Neural progenitor cell (in vitro differentiated cells): Measurements from ENCODE around the gene MAP2K2. TPM values are rescaled to one million over a fixed set of nuclear protein-coding genes. Genes with fewer than 3 reads are reported as not detected.

Experiments
- DNase-seq: peaks from one replicate; pipeline ENCODE4 v3.0.0-alpha.2; 2016; ENCODE audit warnings: low spot score
- H2AFZ ChIP-seq: fragments of 200-600 bp; sonication (generic); replicated peaks from 2 replicates; pipeline ENCODE4 v1.6.1; 2016; ENCODE audit warnings: antibody characterized with exemption
- H3F3A ChIP-seq: fragments of 200-600 bp; sonication (generic); 2 replicates; pipeline ENCODE4 v1.6.1; 2016; ENCODE audit warnings: antibody characterized with exemption, low read depth
- H3K27ac ChIP-seq: fragments of 200-600 bp; sonication (generic); 2 replicates; pipeline ENCODE4 v1.5.1; 2016; ENCODE audit warnings: mild to moderate bottlenecking
- H3K27me3 ChIP-seq: fragments of 200-600 bp; sonication (generic); 2 replicates; pipeline ENCODE4 v1.6.1; 2016; ENCODE audit warnings: mild to moderate bottlenecking, moderate library complexity
- H3K36me3 ChIP-seq: fragments of 200-600 bp; sonication (generic); 2 replicates; pipeline ENCODE4 v1.5.1; 2016
- H3K4me1 ChIP-seq: fragments of 200-600 bp; sonication (generic); 2 replicates; pipeline ENCODE4 v1.6.1; 2016; ENCODE audit warnings: mixed run types
- H3K4me2 ChIP-seq: fragments of 200-600 bp; sonication (generic); 2 replicates; pipeline ENCODE4 v1.6.1; 2016
- H3K4me3 ChIP-seq: fragments of 200-600 bp; sonication (generic); 2 replicates; pipeline ENCODE4 v1.5.1; 2016
- H3K79me2 ChIP-seq: fragments of 200-600 bp; sonication (generic); 2 replicates; pipeline ENCODE4 v1.6.1; 2016; ENCODE audit warnings: low read depth
- H3K9ac ChIP-seq: fragments of 200-600 bp; sonication (generic); 2 replicates; pipeline ENCODE4 v1.6.1; 2016
- H3K9me3 ChIP-seq: fragments of 200-600 bp; sonication (generic); 2 replicates; pipeline ENCODE4 v1.5.1; 2016; ENCODE audit warnings: low read depth
- H4K20me1 ChIP-seq: fragments of 200-600 bp; sonication (generic); 2 replicates; pipeline ENCODE4 v1.6.1; 2016; ENCODE audit warnings: low read depth
- H3K27ac Mint-ChIP-seq: 3 replicates; pipeline ENCODE4 v1.8.0; 2021; ENCODE audit warnings: mixed read lengths
- H3K27me3 Mint-ChIP-seq: 2 replicates; pipeline ENCODE4 v1.8.0; 2022; ENCODE audit warnings: low read depth, mild to moderate bottlenecking, inconsistent platforms, moderate library complexity, mixed read lengths; ENCODE audit not compliant: insufficient read depth
- H3K36me3 Mint-ChIP-seq: 3 replicates; pipeline ENCODE4 v1.8.0; 2021; ENCODE audit warnings: mixed read lengths
- H3K4me1 Mint-ChIP-seq: 3 replicates; pipeline ENCODE4 v1.8.0; 2021; ENCODE audit warnings: mixed read lengths
- H3K4me3 Mint-ChIP-seq: 3 replicates; pipeline ENCODE4 v1.8.0; 2021; ENCODE audit warnings: mild to moderate bottlenecking, moderate library complexity, mixed read lengths
- H3K9me3 Mint-ChIP-seq: 3 replicates; pipeline ENCODE4 v1.8.0; 2020; ENCODE audit warnings: mixed read lengths
- EZH2 ChIP-seq: fragments of 200-600 bp; sonication (generic); IDR thresholded peaks from 2 replicates; pipeline ENCODE4 v1.6.1; 2017; ENCODE audit warnings: antibody characterized with exemption, mild to moderate bottlenecking, moderate library complexity
- EZH2phosphoT487 ChIP-seq: fragments of 200-600 bp; sonication (generic); IDR thresholded peaks from 2 replicates; pipeline ENCODE4 v1.6.1; 2017; ENCODE audit warnings: antibody characterized with exemption
- total RNA-seq: library from RNA; depleted of rRNA; stranded (reverse); fragments of >200 nt; gene quantifications from 2 replicates; pipeline ENCODE4 v1.2.3, GENCODE V29; 2015; ENCODE audit warnings: low replicate concordance
- TF ChIP-seq, protein P1 (sequence below): fragments of 200-600 bp; sonication (generic); IDR thresholded peaks from 2 replicates; pipeline ENCODE4 v1.5.1; 2017; ENCODE audit warnings: antibody characterized with exemption, mild to moderate bottlenecking

The MAP2K2 gene
- total RNA-seq, 1 donor from 2014 or later: 69.7 TPM

- Mint-ChIP-seq H3K27ac (no peak overlapping the region), H3K27me3 (peaks cover 3% of the 10 kb centered on the region), H3K9me3 (no peaks in the 10 kb centered on the region), H3K36me3 (peaks cover 33% of the 10 kb centered on the region), H3K4me3 (peak overlapping the region; percentile 55), H3K4me1 (no peaks in the 10 kb centered on the region)
- Histone ChIP-seq H3K27me3 (no peaks in the 10 kb centered on the region), H3K4me2 (no peak overlapping the region), H4K20me1 (peaks cover 24% of the 10 kb centered on the region), H3K79me2 (peaks cover 8% of the 10 kb centered on the region), H3K9ac (no peak overlapping the region), H2AFZ (no peak overlapping the region), H3K9me3 (no peaks in the 10 kb centered on the region), H3F3A (no peaks in the 10 kb centered on the region), H3K27ac (no peak overlapping the region), H3K36me3 (no peaks in the 10 kb centered on the region), H3K4me1 (no peaks in the 10 kb centered on the region), H3K4me3 (no peak overlapping the region)
- TF ChIP-seq EZH2phosphoT487 (no peak), EZH2 (no peak)
- TF ChIP-seq, protein P1, sequence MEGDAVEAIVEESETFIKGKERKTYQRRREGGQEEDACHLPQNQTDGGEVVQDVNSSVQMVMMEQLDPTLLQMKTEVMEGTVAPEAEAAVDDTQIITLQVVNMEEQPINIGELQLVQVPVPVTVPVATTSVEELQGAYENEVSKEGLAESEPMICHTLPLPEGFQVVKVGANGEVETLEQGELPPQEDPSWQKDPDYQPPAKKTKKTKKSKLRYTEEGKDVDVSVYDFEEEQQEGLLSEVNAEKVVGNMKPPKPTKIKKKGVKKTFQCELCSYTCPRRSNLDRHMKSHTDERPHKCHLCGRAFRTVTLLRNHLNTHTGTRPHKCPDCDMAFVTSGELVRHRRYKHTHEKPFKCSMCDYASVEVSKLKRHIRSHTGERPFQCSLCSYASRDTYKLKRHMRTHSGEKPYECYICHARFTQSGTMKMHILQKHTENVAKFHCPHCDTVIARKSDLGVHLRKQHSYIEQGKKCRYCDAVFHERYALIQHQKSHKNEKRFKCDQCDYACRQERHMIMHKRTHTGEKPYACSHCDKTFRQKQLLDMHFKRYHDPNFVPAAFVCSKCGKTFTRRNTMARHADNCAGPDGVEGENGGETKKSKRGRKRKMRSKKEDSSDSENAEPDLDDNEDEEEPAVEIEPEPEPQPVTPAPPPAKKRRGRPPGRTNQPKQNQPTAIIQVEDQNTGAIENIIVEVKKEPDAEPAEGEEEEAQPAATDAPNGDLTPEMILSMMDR: no peak
- DNase-seq: no peak
Observed at GRCh38 chr19:4113398-4114088, 10.4 kb downstream of the MAP2K2 start.

DNA sequence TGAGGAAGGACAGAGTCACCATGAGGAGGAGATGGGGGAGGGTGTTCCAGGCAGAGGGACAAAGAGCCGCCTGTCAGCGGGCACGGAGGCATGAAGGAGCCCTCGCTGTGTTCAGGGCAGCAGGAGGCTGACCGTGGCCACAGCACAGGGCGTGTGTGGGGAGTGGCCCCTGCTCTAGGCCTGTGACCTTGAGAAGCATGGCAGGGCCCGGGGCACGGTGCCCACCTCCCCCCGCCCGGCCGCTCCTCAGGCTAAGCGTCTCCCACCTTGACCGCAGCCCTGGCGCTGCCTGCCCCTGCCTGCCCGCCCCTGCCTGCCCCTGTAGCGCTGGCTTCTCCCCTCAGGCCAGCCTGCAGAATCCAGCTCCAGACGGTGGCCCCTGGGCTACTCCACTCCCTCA lies 11.6 kb downstream of the MAP2K2 start:
- no peaks in the 10 kb centered on the region for H3F3A ChIP-seq
- no peaks in the 10 kb centered on the region for H3K9me3 Mint-ChIP-seq
- no peaks in the 10 kb centered on the region for H3K36me3 ChIP-seq
- H4K20me1 ChIP-seq: peaks cover 12% of the 10 kb centered on the region
- H3K27ac Mint-ChIP-seq: no peak overlapping the region
- TF ChIP-seq EZH2phosphoT487 (no peak), EZH2 (no peak)
- TF ChIP-seq, protein P1: no peak
- no peak overlapping the region for H3K4me3 ChIP-seq
- no peaks in the 10 kb centered on the region for H3K4me1 ChIP-seq
- H3K27me3 ChIP-seq: no peaks in the 10 kb centered on the region
- H3K4me3 Mint-ChIP-seq: no peak overlapping the region
- H3K79me2 ChIP-seq: no peaks in the 10 kb centered on the region
- H3K9me3 ChIP-seq: no peaks in the 10 kb centered on the region
- peaks cover 3% of the 10 kb centered on the region for H3K27me3 Mint-ChIP-seq
- no peaks in the 10 kb centered on the region for H3K4me1 Mint-ChIP-seq
- no peak overlapping the region for H2AFZ ChIP-seq
- no peak for DNase-seq
- H3K36me3 Mint-ChIP-seq: peaks cover 34% of the 10 kb centered on the region
- no peak overlapping the region for H3K27ac ChIP-seq
- H3K9ac ChIP-seq: no peak overlapping the region
- H3K4me2 ChIP-seq: no peak overlapping the region

DNA sequence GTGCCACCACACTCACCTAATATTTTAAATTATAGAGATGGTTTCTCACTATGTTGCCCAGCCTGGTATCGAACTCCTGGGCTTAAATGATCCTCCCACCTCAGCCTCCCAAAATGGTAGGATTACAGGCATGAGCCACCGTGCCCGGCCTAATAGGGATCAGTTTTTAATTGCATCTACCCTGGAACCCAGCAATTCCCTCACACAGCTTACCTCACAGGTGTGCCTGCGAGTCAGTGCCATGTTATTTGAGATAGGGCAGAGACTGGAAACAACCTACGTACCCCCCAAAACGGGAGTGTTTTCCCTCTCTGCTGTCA lies 14.3 kb downstream of the MAP2K2 start:
- Histone ChIP-seq H3K79me2 (no peaks in the 10 kb centered on the region), H3F3A (no peaks in the 10 kb centered on the region), H3K9ac (no peak overlapping the region), H3K27ac (no peak overlapping the region), H4K20me1 (peaks cover 5% of the 10 kb centered on the region), H2AFZ (no peak overlapping the region), H3K27me3 (no peaks in the 10 kb centered on the region), H3K4me1 (no peaks in the 10 kb centered on the region), H3K4me2 (no peak overlapping the region), H3K4me3 (no peak overlapping the region), H3K9me3 (no peaks in the 10 kb centered on the region), H3K36me3 (no peaks in the 10 kb centered on the region)
- Mint-ChIP-seq H3K4me1 (no peaks in the 10 kb centered on the region), H3K27me3 (no peaks in the 10 kb centered on the region), H3K4me3 (no peak overlapping the region), H3K36me3 (peaks cover 38% of the 10 kb centered on the region), H3K27ac (no peak overlapping the region), H3K9me3 (no peaks in the 10 kb centered on the region)
- no peak for DNase-seq
- TF ChIP-seq, protein P1: no peak
- no peak for TF ChIP-seq EZH2
- TF ChIP-seq EZH2phosphoT487: no peak
